ENCODE measurements around the gene COPS2. TPM values are rescaled to one million over a fixed set of nuclear protein-coding genes. Genes with fewer than 3 reads are reported as not detected.
A peak's percentile ranks its signal among the peaks of the same experiment; 100 is the strongest.

The COPS2 gene
- total and polyA plus RNA-seq, 2 of the 13 experiments (the other 11 are each of a cell fraction or from before 2014, with no cell fraction given) = 37.8 to 66.3 TPM

DNA sequence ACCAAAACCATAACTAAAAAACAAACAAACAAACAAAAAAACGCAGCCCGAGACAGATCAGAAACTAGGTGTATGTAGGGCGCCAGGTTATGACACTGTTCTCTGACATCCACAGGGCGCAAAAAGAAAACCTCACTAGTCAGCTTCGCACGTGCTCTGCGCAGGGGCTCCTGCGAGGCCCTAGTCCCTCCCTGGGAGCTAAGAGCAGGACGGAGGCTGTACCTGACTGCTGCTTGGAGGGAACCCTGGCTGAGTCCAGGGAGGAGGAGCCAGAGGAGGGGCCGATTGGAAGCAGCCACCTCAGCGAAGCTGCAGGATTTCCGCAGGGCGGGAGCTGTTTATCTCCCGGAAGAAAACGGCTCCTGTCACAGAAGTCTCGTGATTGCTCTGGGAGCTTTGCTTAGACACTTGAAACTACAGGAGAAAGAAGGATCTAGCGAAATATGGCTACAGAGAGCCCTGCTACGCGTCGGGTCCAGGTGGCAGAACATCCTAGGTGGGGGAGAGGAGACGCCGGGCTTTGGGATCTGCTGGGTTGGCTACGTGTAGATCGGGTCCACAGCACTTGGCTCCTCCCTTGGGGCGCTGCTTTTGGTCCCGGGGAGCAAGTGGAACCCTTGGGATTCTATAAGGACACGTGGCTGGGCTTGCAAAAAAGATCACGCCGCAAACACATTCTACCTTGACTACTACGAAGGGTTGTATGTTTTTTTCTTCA lies 14.6 kb upstream of the COPS2 start, which contains the start of gene GALK2 (continued):
- TF ChIP-seq, protein P1, sequence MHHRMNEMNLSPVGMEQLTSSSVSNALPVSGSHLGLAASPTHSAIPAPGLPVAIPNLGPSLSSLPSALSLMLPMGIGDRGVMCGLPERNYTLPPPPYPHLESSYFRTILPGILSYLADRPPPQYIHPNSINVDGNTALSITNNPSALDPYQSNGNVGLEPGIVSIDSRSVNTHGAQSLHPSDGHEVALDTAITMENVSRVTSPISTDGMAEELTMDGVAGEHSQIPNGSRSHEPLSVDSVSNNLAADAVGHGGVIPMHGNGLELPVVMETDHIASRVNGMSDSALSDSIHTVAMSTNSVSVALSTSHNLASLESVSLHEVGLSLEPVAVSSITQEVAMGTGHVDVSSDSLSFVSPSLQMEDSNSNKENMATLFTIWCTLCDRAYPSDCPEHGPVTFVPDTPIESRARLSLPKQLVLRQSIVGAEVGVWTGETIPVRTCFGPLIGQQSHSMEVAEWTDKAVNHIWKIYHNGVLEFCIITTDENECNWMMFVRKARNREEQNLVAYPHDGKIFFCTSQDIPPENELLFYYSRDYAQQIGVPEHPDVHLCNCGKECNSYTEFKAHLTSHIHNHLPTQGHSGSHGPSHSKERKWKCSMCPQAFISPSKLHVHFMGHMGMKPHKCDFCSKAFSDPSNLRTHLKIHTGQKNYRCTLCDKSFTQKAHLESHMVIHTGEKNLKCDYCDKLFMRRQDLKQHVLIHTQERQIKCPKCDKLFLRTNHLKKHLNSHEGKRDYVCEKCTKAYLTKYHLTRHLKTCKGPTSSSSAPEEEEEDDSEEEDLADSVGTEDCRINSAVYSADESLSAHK (CRISPR knock-in tag; IDR thresholded peaks at IDR 0.05; ENCODE audit: borderline replicate concordance) = no peak
- no peak for TF ChIP-seq KAT2B (IDR thresholded peaks at IDR 0.05; ENCODE audit: borderline replicate concordance, low read depth, low read length)
- no peak; the same call in 1 of the 2 replicates for TF ChIP-seq ZSCAN31 (CRISPR knock-in tag; IDR thresholded peaks at IDR 0.05; ENCODE audit: low read depth)
- TF ChIP-seq ZNF720 (CRISPR knock-in tag; IDR thresholded peaks at IDR 0.05) = 0 out of 2 replicates have a peak, but pooled peaks have one; percentile 51
- TF ChIP-seq SUZ12 (IDR thresholded peaks at IDR 0.05; ENCODE audit: low read depth, low read length) = no peak
- TF ChIP-seq ZNF136 (CRISPR knock-in tag; IDR thresholded peaks at IDR 0.05; ENCODE audit: low read depth) = no peak
- TF ChIP-seq, protein P2, sequence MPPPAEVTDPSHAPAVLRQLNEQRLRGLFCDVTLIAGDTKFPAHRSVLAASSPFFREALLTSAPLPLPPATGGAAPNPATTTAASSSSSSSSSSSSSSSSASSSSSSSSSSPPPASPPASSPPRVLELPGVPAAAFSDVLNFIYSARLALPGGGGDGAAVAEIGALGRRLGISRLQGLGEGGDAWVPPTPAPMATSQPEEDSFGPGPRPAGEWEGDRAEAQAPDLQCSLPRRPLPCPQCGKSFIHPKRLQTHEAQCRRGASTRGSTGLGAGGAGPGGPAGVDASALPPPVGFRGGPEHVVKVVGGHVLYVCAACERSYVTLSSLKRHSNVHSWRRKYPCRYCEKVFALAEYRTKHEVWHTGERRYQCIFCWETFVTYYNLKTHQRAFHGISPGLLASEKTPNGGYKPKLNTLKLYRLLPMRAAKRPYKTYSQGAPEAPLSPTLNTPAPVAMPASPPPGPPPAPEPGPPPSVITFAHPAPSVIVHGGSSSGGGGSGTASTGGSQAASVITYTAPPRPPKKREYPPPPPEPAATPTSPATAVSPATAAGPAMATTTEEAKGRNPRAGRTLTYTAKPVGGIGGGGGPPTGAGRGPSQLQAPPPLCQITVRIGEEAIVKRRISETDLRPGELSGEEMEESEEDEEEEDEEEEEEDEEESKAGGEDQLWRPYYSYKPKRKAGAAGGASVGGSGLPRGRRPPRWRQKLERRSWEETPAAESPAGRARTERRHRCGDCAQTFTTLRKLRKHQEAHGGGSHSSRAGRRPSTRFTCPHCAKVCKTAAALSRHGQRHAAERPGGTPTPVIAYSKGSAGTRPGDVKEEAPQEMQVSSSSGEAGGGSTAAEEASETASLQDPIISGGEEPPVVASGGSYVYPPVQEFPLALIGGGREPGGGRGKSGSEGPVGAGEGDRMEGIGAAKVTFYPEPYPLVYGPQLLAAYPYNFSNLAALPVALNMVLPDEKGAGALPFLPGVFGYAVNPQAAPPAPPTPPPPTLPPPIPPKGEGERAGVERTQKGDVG (CRISPR knock-in tag; IDR thresholded peaks at IDR 0.05; ENCODE audit: borderline replicate concordance) = peak; percentile 74; the same call in 1 of the 2 replicates
- TF ChIP-seq, protein P3, sequence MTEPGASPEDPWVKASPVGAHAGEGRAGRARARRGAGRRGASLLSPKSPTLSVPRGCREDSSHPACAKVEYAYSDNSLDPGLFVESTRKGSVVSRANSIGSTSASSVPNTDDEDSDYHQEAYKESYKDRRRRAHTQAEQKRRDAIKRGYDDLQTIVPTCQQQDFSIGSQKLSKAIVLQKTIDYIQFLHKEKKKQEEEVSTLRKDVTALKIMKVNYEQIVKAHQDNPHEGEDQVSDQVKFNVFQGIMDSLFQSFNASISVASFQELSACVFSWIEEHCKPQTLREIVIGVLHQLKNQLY (CRISPR knock-in tag; IDR thresholded peaks at IDR 0.05) = peak; percentile 21; the same call in 1 of the 2 replicates
- no peak for TF ChIP-seq ATAD3A (CRISPR knock-in tag; IDR thresholded peaks at IDR 0.05)
- peak; percentile 52; the same call in 1 of the 2 replicates for TF ChIP-seq SP5 (CRISPR knock-in tag; IDR thresholded peaks at IDR 0.05; ENCODE audit: borderline replicate concordance, low read depth)
- TF ChIP-seq FOXA1 (IDR thresholded peaks at IDR 0.05) = no peak
- TF ChIP-seq FOXA1 (CRISPR knock-in tag; IDR thresholded peaks at IDR 0.05) = no peak
- no peak for TF ChIP-seq PTBP1 (IDR thresholded peaks at IDR 0.05; ENCODE audit: low read depth, low read length, poor library complexity, severe bottlenecking)
- TF ChIP-seq ATF7-NPFF (CRISPR knock-in tag; IDR thresholded peaks at IDR 0.05; ENCODE audit: low read depth) = peak; percentile 81; the same call in 1 of the 2 replicates
- no peak for TF ChIP-seq HOXA7 (CRISPR knock-in tag; IDR thresholded peaks at IDR 0.05)
- peak; percentile 87 for TF ChIP-seq SAP130 (CRISPR knock-in tag; IDR thresholded peaks at IDR 0.05; ENCODE audit: low read depth)
- TF ChIP-seq, protein P4, sequence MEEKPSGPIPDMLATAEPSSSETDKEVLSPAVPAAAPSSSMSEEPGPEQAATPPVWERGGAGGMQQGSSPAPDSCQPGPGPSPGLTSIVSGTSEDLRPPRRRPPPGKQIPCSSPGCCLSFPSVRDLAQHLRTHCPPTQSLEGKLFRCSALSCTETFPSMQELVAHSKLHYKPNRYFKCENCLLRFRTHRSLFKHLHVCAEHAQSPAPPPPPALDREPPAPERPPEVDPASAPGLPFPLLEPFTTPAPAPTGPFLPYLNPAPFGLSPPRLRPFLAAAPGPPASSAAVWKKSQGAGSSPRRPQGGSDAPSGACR (CRISPR knock-in tag; IDR thresholded peaks at IDR 0.05) = no peak
- peak; percentile 78; the same call in 1 of the 2 replicates for TF ChIP-seq ZNF441 (CRISPR knock-in tag; IDR thresholded peaks at IDR 0.05; ENCODE audit: borderline replicate concordance)
- TF ChIP-seq, protein P5, sequence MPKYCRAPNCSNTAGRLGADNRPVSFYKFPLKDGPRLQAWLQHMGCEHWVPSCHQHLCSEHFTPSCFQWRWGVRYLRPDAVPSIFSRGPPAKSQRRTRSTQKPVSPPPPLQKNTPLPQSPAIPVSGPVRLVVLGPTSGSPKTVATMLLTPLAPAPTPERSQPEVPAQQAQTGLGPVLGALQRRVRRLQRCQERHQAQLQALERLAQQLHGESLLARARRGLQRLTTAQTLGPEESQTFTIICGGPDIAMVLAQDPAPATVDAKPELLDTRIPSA (CRISPR knock-in tag; IDR thresholded peaks at IDR 0.05; ENCODE audit: borderline replicate concordance) = no peak
- TF ChIP-seq MED8 (CRISPR knock-in tag; IDR thresholded peaks at IDR 0.05; ENCODE audit: insufficient replicate concordance) = peak; percentile 44
- TF ChIP-seq, protein P6, sequence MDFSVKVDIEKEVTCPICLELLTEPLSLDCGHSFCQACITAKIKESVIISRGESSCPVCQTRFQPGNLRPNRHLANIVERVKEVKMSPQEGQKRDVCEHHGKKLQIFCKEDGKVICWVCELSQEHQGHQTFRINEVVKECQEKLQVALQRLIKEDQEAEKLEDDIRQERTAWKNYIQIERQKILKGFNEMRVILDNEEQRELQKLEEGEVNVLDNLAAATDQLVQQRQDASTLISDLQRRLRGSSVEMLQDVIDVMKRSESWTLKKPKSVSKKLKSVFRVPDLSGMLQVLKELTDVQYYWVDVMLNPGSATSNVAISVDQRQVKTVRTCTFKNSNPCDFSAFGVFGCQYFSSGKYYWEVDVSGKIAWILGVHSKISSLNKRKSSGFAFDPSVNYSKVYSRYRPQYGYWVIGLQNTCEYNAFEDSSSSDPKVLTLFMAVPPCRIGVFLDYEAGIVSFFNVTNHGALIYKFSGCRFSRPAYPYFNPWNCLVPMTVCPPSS (IDR thresholded peaks at IDR 0.05) = no peak

Measured in HepG2 (cell line).